NCI-H345 treated with DMSO at 0.1 percent for 48 hours (cell line): ENCODE results near the gene KLHL12.

Experiments
- DNase-seq: peaks from one replicate; lab custom pipeline; 2025; ENCODE audit not compliant: unreplicated experiment; lab: John Stamatoyannopoulos, UW

The KLHL12 gene

DNA sequence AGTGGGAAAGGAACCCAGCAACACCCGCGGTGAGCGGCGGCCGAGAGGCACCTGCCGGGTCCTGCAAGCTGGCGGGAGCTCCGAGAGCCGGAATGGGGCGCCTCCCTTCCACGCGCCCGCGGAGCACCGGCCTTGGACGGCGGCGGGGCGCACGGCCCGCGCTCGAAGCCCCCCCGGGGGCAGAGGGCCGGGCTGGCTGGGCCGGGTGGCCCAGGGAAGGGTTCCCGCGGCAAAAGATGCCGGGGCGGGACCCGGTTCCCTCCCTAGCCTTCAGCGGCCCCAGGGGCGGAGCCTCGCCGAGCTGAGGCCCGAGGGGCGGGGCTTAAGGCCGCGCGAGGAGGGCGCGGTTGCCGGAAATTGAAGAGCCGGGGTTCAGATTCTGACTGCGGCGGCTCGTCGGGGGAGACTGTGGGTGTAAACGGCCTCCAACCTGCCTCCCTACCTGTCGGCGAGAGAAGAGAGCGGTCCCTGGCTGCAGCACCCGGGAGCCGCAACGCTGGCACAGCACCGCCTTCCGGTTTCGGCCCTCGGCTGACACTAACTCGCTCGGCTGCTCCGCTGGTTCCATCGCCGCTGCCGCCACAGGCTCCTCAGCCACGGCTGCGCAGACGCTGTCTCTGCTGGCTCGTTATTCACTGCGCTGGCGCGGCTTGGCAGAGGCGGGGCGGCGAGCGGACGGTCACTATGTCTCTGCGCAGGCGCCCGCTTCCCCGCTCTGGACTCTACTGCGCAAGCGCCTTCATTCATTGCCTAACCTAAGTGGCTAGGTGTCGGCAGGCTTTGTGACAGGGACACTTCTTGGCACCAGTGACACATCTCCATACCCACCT lies 38.3 kb downstream of the KLHL12 start, which contains the start of gene RABIF:
RABIF (minus strand) TSS at position 619 of the 830 bp plus-strand sequence; CDS start at position 568, 51 bp downstream.
- DNase-seq: peak; percentile 95

DNA sequence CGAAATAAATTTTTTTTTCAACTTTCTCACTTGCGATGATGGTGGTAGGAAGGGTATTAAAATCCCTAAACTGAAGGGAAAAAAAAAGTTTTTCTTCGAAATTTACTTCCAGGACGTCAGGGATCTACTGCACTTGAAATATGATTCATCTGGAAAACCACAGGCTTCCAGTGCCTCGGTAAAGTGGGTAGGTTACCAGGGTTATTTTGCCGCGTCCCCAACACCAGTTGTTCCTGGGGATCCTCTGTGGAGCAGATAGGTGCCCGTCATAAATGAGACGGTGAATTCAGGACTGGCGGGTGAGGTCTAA lies 38.9 kb downstream of the KLHL12 start:
- DNase-seq: no peak

DNA sequence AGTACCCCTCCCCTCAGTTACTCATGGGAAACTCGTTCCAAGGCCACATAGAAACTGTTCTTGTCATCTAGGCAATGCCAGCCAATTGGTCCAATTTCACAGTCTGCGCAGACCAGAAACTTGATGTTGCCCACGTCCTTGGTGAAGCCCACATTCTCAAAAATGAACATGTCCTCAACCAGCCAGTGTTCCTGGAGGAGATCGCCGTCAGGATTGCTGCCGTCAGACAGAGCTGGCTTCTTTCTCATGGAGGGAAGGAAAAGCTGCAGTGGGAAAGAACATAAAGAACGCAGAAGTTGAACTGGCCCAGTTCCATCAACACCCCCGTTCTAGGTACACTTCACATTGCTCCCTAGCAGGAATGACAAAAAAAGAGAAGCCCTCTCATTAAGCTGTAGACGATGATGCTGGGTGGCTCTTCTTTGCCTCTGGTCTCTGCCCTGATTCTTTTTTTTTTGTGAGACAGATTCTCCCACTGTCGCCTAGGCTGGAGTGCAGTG lies 46.0 kb downstream of the KLHL12 start:
- no peak for DNase-seq

DNA sequence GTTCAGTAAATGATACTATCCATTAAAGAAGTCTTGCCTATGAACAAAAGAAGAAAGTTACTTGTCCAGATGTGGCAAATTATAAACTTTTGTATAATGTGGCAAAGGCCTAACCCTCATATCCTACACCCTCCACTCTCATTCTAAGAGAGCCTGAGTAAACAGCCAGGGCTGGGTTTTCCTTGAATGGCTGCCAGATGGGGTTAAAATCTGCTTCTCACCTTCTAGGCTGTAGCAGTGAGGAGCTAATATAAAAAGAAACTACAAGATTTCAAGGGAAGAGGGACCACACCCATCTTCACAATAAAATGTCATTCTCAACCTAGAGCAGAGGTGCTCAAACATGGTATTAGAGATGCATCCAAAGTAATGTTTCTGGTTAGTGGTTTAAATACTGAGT lies 47.0 kb downstream of the KLHL12 start:
- DNase-seq: no peak

DNA sequence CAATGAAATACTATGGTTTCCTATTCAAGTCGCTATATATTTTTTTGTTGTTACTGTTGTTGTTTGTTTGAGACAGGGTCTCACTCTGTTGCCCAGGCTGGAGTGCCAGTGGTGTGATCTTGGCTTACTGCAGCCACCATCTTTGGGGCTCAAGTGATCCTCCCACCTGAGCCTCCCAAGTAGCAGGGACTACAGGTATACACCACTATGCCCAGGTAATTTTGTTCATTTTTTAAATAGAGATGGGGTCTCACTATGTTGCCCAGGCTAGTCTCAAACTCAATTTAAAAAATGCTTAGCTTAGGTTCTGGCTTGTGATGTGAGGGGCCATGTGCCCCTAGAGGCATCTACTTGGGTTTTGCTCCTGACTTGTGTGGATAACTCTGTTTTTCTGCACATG lies 47.9 kb downstream of the KLHL12 start:
- DNase-seq: no peak

DNA sequence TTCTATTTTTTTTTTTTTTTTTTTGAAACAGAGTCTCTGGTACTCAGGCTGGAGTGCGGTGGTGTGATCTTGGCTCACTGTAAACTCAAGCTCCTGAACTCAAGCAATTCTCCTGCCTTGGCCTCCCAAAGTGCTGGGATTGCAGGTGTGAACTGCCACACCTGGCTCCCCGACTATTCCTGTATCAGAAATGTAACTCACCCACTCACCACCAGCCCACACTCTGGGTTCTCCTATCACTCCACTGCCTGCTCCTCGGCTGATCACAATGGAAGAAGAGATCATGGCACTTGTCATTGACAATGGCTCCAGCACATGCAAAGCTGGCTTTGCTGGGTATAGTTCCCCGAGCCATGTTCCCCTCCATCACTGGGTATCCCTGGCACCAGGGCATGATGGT lies 54.0 kb downstream of the KLHL12 start:
- no peak for DNase-seq

DNA sequence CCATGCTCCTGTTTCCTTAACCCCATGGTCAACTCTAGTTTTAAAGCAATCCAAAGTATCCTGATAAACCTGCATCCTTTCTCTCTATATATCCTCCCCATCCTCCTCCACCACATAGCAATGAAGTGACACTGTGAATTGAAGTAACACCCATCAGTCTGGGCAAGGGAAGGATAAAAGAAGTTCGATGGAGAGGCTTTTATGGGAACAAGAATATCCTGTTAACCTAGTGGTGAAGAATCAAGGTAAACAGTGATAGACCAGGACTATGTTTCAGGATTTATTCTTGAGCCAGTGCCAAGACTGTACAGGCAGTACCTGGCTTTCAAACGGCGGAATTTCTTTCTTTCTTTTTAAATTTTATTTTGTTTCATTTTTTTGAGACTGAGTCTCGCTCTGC lies 55.7 kb downstream of the KLHL12 start:
- no peak for DNase-seq

DNA sequence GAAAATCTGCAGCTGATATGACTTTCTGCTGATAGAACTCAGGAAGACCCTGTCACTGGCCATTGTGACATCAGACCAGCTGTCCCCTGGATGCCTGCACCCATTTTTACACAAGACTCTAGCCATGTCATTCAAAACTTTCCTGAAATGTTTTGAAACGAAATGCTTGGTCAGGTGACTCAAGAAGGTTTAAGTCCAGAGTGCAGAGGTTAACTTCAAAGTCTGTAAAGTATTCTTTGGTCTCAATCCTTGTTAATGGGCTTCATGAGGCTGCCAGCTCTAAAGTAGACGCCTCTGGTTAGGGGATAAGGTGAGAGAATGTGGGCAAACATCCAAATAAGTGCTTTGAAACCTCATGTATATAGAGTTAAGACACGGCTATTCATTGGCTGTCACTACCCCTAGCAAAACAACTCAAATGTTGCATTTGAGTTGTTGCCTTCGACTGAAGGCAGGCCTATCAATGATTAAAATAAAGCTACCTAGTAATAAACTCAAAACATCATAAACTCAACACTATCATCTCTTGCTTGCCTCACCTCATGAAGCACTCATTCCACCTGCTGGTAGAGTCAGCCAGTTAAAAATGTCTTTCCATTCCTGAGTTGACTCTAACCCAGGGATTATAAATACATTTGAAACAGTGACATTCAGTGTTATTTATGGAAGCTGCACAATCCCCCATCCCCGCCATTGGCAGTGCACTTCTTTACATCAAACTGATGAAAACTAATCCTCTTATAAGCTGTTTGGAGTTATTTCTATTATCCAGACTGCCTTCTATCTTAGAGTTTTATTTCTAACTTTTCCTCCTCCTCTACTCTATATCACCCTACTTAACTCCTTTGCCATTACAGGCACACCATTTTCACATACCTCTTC lies 64.1 kb downstream of the KLHL12 start:
- no peak for DNase-seq

DNA sequence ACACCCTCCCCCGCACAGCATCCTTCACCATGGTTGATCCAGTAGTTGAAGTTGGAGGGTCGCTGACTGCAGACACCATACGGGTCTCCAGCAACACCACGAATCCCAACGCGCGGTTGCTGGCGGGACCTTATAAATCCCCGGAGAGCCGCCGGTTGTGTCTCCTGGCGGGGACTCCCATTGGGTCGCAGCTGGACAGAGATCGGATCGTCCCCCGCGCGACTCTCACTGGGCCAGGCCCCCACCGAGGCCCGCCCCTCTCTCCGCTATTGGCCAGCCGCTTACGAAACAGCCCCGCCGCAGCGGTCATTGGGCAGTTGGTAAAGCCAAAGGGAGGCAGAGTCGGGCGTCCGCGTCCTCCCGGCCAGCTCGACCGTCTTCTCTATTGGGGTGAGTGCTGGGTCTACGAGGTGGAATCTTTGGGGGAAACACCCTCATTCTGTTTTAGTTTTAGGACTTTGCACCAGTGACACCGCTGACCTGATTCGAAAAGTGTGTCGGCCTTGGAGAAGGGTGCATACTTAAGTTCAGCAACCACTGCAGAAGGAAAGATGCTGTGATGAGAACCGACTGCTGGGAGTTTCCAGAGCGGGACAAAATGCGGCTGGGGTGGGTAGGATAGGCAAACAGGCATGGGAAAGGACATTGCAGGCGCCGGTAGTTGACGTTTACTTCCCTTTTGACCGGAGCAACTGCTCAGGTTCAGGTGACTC lies 65.5 kb downstream of the KLHL12 start:
- peak; percentile 84 for DNase-seq

DNA sequence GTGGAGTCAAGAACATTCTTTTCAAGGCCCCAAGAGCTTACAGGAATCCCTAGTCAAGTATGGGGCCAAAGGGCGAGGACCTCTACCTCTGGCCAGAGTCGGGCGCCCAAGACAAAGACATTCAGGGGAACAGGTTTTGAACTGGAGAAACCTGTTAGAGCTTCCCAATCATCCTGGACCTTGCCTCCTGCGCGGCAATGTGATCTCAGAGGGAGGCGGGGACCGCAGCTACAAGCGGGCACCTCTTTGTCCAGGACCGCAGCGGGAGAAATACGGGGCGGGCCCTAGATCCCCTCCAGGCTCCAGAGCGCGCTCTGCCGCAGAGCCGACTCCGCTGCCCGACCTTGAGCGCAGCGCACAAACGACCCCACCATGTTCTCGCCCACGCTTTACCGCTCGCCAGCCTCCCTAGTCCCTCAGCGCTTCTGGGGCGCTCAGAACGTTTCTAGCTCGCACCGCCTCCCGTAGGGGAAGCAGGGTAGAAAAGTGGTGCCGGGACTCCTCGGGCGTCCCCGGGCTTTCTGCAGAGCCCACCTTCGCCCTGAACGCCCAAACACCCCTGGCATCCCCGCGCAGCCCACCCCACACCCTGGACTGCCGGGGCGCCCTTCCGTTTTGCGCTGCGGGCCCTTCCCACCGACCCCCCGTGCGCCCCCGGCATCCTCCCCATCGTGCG lies 66.2 kb downstream of the KLHL12 start:
- peak; percentile 47 for DNase-seq

DNA sequence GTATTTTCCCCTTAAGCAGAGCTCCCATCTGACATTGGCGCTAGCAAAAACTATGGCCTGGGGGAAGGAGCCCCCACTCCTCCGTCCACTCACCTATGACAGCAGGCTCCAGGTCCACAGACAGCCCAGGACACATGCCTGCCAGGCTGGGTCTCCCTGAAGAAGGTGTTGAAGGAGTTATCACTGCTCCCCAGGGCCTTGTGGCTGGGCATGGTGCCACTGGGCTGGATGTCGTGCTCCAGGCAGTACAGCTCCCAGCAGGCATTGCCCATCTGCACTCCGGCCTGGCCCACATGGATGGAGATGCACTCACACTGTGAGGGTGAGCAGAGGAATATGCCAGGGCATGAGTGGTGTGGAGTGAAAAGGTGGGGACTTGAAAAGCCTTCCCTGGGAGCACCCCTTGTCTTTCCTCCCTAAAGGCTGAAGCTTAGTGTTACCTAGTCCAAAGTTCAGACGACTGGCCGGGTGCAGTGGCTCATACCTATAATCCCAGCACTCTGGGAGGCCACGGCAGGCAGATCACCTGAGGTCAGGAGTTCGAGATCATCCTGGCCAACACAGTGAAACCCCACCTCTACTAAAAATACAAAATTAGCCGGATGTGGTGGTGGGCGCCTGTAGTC lies 68.1 kb downstream of the KLHL12 start:
- DNase-seq: no peak

DNA sequence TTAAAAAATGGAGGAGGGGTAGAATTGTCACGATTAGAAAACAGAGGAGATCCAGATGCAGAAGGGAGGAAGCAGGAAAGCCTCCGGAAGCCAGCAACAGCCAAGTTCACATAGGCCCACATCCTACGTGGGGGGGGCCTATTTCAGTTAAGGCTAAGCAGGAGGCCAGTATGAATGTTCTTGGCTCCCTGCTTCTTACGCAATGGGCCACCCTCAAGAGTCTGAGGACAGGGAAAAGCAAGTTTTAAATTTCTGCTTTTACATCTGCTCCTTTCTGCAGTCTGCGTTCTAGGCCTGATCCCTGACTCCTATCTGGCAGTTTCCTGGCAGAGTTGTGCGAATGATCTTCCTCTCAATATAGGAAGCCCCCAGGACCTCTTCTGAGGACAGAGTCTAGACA lies 68.7 kb downstream of the KLHL12 start:
- DNase-seq: no peak

DNA sequence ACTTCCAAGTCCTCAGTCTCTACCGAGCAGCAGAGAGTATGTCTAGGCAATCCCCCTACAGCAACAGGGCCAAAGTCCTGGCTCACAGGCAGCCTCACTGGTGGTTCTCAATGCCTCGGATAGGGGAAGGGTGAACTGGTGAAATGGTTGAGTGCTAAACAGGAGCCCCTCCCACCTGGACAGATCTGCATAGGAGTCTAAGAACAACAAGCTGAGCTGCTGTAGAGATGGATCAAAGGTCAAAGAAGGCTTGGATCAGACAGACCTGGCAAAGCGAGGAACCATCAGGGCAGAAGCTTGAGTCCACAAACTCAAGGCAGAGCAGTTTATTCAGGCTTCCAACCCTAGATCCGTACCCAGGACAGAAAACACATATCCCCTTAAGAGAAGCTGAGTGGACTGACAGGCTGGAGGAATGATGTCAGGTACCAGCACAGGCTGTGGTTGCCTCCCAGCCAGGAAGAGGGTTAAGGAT lies 69.9 kb downstream of the KLHL12 start:
- DNase-seq: no peak

DNA sequence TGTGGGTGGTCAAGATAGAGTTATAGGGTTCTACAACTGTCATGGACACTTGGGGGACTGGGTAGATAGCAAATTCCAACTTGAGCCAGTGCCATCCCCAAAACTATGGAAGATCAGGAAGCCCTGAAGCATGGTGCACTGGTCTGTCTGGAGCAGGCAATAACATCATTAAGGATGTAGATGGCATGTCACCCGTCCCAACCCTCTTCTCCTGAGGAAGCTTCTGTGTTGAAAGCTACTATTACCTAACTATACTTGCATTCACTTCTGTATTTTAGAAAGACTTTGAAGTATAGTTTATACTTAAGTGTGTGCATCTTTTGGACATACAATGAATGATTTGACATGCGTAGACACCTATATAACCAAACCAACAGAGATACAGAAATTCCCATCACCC lies 71.0 kb downstream of the KLHL12 start:
- DNase-seq: no peak

DNA sequence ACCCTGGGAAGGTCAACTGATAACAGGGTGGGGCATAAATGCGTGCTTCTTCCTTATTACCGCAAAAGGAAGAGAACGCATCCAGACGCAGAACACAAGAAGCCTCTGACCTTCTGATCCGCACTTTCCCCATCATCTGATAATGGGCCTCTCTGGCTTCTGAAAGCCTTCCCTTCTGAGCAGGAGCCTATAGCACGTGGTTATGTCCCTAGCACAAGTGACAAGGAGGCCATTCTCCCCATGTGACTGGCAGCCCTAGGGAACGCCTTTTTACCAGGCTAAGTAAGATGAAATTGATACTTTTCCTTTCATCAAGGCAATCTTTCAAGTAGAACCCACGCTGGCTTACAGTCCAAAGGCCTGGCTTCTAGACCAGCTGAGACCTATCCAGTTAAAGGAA lies 72.2 kb downstream of the KLHL12 start:
- DNase-seq: no peak

DNA sequence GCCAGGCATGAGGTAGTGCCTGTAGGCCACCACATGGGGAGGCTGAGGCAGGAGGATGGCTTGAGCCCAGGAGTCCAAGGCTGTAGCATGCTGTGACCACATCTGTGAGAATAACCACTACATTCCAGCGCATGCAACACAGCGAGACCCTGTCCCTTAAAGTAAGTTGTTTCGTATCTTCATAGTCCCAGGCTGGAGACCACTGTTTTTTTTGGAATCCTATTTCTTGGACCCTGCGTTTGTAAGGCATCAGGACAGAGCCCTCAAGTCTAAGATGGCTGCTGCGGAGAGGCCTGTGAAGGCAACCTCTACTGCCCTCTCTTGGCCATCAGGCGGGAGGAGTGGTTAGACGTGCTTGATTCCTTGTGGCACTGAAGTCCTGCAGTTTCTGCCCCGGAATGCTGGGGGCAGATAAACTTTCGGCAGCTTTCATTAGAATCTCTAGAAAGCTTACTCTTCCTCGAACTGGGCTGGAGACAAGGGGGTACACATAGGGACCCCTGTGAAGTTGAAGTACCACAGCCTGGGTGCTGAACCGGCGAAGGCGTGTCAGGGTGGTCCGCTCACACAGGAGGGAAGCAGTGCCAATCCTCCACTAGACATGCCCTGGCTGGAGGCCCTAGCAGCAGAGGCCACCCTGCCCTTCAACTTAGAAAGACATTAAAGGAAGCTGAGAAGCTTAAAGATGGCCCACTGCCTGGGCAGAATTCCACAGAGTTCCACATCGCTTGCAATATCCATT lies 74.7 kb downstream of the KLHL12 start:
- DNase-seq: no peak

DNA sequence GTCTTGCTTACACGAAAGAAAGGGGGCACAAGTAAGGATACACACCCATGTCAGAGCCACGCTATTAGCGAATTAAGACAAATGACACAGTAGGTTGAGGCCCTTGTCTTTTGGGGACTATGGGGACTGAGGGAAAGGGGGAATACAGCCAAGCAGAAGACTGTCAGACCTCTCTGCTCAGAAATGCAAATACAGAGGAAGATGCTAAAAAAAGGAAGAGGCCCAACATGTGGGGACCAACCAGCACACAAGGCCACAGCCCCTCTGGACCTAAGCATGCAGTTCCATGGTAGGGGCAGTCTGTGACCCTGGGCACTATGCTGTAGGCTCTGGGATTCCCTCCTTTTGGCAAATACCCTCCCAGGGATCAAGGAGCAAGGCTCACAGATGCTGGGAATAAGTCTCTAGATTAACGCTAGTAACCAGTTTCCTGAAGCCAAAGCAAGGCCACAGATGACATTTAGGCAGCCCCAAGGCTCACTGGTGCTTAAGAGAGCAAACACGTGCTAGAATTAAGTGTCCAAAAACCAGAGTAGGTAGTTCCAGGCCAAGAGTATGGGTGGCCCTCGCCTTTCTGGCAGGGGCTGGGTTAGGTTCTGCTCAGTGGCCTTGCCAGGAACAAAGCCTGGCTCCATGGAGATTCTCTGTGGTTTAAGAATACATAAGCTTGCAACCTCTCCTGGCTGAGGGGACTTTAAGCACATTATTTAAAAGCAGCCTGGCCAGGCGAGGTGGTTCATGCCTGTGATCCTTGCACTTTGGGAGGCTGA lies 76.3 kb downstream of the KLHL12 start:
- DNase-seq: no peak

DNA sequence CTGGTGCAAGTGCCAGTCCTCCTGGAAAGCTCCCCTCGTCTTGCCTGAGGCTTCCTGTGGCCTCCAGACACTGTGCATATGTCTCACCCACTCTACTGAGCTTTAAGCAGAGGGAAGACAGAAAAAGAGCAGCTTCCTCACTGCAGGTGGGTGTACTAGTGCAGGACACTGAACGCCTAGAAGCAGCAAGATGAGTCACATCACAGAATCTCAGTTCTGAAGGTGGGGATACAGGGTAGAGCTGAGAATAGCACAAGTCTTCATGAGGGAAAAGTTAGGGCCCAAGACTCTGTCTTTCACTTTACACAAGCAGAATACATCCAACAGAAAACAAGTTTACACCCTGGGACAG lies 78.9 kb downstream of the KLHL12 start:
- DNase-seq: no peak

DNA sequence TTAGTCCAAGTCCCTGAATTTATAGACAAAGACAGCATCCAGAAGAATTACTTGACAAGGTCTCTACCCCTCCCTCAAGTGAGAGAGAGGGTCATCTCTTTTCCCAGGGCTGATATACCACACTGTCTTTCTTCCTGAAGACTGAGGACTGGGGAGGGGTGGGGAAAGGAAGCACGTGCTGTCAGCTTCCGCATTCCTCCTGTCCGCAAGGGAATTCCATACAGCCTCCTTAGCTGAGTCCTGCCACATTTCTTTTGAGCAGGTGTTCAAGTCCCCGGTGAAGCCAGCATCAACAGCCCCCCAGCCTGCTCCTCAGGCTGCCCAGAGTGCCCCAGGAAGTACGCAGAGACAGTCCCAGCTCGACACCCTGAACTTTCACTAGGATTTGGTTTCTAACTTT lies 82.1 kb downstream of the KLHL12 start:
- DNase-seq: no peak
